GM19452 (cell line): ENCODE results near the gene SPCS2.
"Not testable (repeated sequence)": the region's sequence is repeated elsewhere in the genome, so short reads cannot be mapped to it uniquely, and the experiment has no call there.

Experiments
- ATAC-seq: cut with Tn5 transposase; IDR thresholded peaks from one replicate; pipeline ENCODE4 v1.9.1; 2021; ENCODE audit not compliant: unreplicated experiment

SPCS2 gene

GRCh38 chr11:74949753-74950137, 679 bp downstream of the SPCS2 start:
- ATAC-seq, result no peak

- ATAC-seq, result no peak
These were observed 1.4 kb downstream of the SPCS2 start for GRCh38 chr11:74950374-74950969.

- ATAC-seq, result no peak
These were observed 2.2 kb downstream of the SPCS2 start for GRCh38 chr11:74951226-74951625.

GRCh38 chr11:74952752-74953151, 3.7 kb downstream of the SPCS2 start:
- ATAC-seq, result no peak

- no peak for ATAC-seq
These were observed 4.4 kb downstream of the SPCS2 start for GRCh38 chr11:74953451-74953850.

- no peak for ATAC-seq
These were observed 5.1 kb downstream of the SPCS2 start for GRCh38 chr11:74954199-74954598.

- ATAC-seq, result no peak
These were observed 7.4 kb downstream of the SPCS2 start for GRCh38 chr11:74956397-74957015.

GRCh38 chr11:74957937-74958629, 9.0 kb downstream of the SPCS2 start:
- ATAC-seq, result no peak

- ATAC-seq, result not testable (repeated sequence)
These were observed 11.1 kb downstream of the SPCS2 start for GRCh38 chr11:74960128-74960527.

GRCh38 chr11:74966651-74967050, 17.6 kb downstream of the SPCS2 start:
- ATAC-seq, result no peak

GRCh38 chr11:74970852-74971395, 21.9 kb downstream of the SPCS2 start:
- ATAC-seq, result no peak

- ATAC-seq, result no peak
These were observed 22.4 kb downstream of the SPCS2 start for GRCh38 chr11:74971424-74971823.

- ATAC-seq, result no peak
These were observed 29.0 kb downstream of the SPCS2 start for GRCh38 chr11:74978041-74978440.

GRCh38 chr11:74980634-74981033, 31.6 kb downstream of the SPCS2 start:
- ATAC-seq, result no peak

- ATAC-seq, result no peak
These were observed 32.8 kb downstream of the SPCS2 start for GRCh38 chr11:74981888-74982287.

GRCh38 chr11:74984070-74984469, 35.0 kb downstream of the SPCS2 start:
- ATAC-seq, result no peak

GRCh38 chr11:74984730-74985129, 35.7 kb downstream of the SPCS2 start:
- ATAC-seq, result no peak

- peak; percentile 75 for ATAC-seq
These were observed 39.6 kb downstream of the SPCS2 start, which contains the start of gene NEU3 for GRCh38 chr11:74988541-74989259. NEU3 (plus strand) TSS chr11:74988933; CDS start chr11:74989061, 128 bp downstream.

- peak; percentile 5 for ATAC-seq
These were observed 40.2 kb downstream of the SPCS2 start for GRCh38 chr11:74989260-74989638.

- ATAC-seq, result not testable (repeated sequence)
These were observed 41.1 kb downstream of the SPCS2 start for GRCh38 chr11:74990150-74990549.

- no peak for ATAC-seq
These were observed 41.9 kb downstream of the SPCS2 start for GRCh38 chr11:74990941-74991340.
